ENCODE data around the gene DSTYK. TPM values are rescaled to one million over a fixed set of nuclear protein-coding genes. Genes with fewer than 3 reads are reported as not detected.

The DSTYK gene
- total RNA-seq, 1 experiment from 2014 or later, result 1.5 TPM

DNA sequence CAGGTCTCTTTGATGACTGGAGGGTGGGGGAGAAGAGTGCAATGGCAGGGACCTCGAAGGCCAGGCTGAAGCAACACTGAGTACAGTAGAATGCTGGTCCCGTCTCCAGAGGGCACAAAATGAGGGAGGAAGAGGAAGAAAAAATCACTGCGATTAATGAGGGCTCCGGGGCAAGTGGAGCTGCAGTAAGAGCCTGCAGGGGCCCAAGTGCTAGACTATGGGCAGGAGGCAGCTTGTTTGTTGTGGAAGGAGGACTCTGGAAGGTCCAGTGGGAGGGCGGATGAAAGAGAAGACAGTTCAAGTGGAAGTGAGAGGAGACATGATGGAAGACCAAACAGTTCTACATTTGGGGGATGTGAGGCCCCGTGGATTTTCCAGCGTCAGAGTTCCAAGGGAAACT is 33.6 kb upstream of the DSTYK start:
- Histone ChIP-seq H3K9me3 (ENCODE audit: low read length) (no peaks in the 10 kb centered on the region), H3K27me3 (ENCODE audit: low read length) (no peaks in the 10 kb centered on the region), H3K27ac (ENCODE audit: low read length) (no peak overlapping the region), H2AFZ (ENCODE audit: low read length) (no peak overlapping the region), H4K20me1 (ENCODE audit: insufficient read depth, low read depth, low read length) (no peaks in the 10 kb centered on the region), H3K79me2 (ENCODE audit: low read length) (no peaks in the 10 kb centered on the region), H3K36me3 (ENCODE audit: insufficient read depth, low read length) (no peaks in the 10 kb centered on the region), H3K9ac (ENCODE audit: low read length) (no peak overlapping the region), H3K4me3 (ENCODE audit: low read length) (no peak overlapping the region), H3K4me1 (ENCODE audit: low read length) (peaks cover 5% of the 10 kb centered on the region), H3K4me2 (ENCODE audit: low read depth, low read length, poor library complexity, severe bottlenecking) (no peak overlapping the region), H3K9me2 (replicated peaks; ENCODE audit: insufficient read depth, low read length) (no peaks in the 10 kb centered on the region)
- no peak for DNase-seq

DNA sequence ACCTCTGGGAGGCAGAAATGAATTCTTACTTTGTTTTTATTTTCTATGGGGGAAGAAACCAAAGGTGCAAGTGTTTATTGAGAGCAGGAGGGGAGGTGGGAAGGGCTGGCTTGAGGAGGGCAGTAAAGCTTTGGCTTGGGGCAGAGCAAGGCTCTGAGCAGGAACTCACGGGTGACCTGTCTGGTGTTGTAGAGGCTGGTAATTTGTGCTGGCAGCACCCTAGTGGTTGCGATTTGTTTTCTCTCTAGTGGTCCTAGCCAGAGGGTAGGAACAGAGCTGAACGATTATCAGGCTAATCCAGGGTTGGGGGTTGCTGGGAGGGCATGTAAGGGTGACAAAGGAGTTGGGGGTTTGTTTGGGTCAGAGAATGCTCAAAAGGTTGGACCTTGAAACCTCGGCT is 32.9 kb upstream of the DSTYK start:
- H3K9me3 ChIP-seq (ENCODE audit: low read length), result no peaks in the 10 kb centered on the region
- H3K79me2 ChIP-seq (ENCODE audit: low read length), result no peaks in the 10 kb centered on the region
- no peak overlapping the region for H3K27ac ChIP-seq (ENCODE audit: low read length)
- DNase-seq, result no peak
- H4K20me1 ChIP-seq (ENCODE audit: insufficient read depth, low read depth, low read length), result no peaks in the 10 kb centered on the region
- no peak overlapping the region for H3K9ac ChIP-seq (ENCODE audit: low read length)
- no peaks in the 10 kb centered on the region for H3K27me3 ChIP-seq (ENCODE audit: low read length)
- peaks cover 5% of the 10 kb centered on the region for H3K4me1 ChIP-seq (ENCODE audit: low read length)
- H2AFZ ChIP-seq (ENCODE audit: low read length), result no peak overlapping the region
- no peaks in the 10 kb centered on the region for H3K36me3 ChIP-seq (ENCODE audit: insufficient read depth, low read length)
- H3K4me3 ChIP-seq (ENCODE audit: low read length), result no peak overlapping the region
- no peaks in the 10 kb centered on the region for H3K9me2 ChIP-seq (replicated peaks; ENCODE audit: insufficient read depth, low read length)
- no peak overlapping the region for H3K4me2 ChIP-seq (ENCODE audit: low read depth, low read length, poor library complexity, severe bottlenecking)

DNA sequence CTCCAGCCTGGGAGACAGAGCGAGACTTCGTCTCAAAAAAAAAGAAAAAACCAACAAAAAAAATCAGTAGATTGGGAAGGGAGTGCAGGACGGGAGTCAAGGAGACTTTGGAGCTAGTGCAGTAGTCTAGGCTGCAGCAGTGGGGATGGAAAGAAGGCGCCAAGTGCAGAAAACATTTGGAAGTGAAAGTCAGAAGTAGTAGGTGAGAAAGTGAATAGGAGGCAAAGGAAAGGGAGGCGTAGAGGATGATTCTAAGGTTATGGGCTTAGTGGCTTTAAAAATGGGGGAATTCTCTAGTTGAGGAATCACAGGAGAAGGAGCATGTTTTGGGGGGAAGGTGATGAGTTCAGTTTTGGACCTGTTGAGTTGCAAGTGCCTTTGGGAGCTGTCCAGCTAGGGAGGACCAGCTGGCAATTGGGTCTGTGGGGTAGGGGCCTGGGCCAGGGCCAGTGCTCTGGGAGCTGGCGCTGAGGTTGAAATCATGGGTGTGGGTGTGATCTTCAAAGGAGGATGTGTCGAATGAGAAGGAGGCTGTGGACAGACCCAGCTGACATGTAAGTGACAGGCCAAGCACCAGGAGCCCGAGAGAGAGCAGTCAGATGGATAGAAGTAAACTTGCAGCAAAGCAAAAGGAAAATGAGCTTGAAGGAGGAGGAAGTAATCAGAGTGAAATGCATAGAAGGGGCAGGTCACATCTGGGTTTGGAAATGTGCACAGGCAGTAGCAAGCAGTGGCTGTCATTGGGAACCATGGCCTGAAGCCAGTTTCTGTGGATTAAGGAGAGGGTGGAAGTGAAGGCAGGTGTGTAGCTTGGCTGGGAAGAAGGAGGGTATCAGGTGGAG is 32.1 kb upstream of the DSTYK start:
- Histone ChIP-seq H3K4me3 (ENCODE audit: low read length) (no peak overlapping the region), H3K9ac (ENCODE audit: low read length) (no peak overlapping the region), H3K9me3 (ENCODE audit: low read length) (no peaks in the 10 kb centered on the region), H3K36me3 (ENCODE audit: insufficient read depth, low read length) (no peaks in the 10 kb centered on the region), H2AFZ (ENCODE audit: low read length) (no peak overlapping the region), H3K27me3 (ENCODE audit: low read length) (no peaks in the 10 kb centered on the region), H4K20me1 (ENCODE audit: insufficient read depth, low read depth, low read length) (no peaks in the 10 kb centered on the region), H3K4me2 (ENCODE audit: low read depth, low read length, poor library complexity, severe bottlenecking) (no peak overlapping the region), H3K9me2 (replicated peaks; ENCODE audit: insufficient read depth, low read length) (no peaks in the 10 kb centered on the region), H3K27ac (ENCODE audit: low read length) (no peak overlapping the region), H3K4me1 (ENCODE audit: low read length) (peaks cover 7% of the 10 kb centered on the region), H3K79me2 (ENCODE audit: low read length) (no peaks in the 10 kb centered on the region)
- no peak for DNase-seq

DNA sequence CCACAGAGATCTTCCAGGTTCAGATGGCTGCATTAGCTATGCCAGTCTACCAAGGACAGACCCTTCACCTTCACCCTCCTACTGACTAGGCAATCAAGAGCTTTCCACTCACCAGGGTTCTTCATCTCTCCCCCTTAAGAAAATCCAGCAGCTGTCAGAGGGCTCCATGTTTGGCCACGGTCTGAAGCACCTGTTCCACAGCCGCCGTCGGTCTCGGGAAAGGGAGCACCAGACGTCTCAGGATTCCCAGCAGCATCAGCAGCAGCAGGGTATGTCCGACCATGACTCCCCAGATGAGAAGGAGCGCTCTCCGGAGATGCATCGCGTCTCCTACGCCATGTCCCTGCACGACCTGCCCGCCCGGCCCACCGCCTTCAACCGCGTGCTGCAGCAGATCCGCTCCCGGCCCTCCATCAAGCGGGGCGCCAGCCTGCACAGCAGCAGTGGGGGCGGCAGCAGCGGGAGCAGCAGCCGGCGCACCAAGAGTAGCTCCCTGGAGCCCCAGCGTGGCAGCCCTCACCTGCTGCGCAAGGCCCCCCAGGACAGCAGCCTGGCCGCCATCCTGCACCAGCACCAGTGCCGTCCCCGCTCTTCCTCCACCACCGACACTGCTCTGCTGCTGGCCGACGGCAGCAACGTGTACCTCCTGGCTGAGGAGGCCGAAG is 30.0 kb upstream of the DSTYK start:
- H3K9me3 ChIP-seq (ENCODE audit: low read length), result no peaks in the 10 kb centered on the region
- no peak overlapping the region for H3K4me2 ChIP-seq (ENCODE audit: low read depth, low read length, poor library complexity, severe bottlenecking)
- H3K9ac ChIP-seq (ENCODE audit: low read length), result no peak overlapping the region
- no peak for DNase-seq
- no peaks in the 10 kb centered on the region for H3K9me2 ChIP-seq (replicated peaks; ENCODE audit: insufficient read depth, low read length)
- no peaks in the 10 kb centered on the region for H4K20me1 ChIP-seq (ENCODE audit: insufficient read depth, low read depth, low read length)
- no peak overlapping the region for H3K4me3 ChIP-seq (ENCODE audit: low read length)
- H3K79me2 ChIP-seq (ENCODE audit: low read length), result no peaks in the 10 kb centered on the region
- no peaks in the 10 kb centered on the region for H3K27me3 ChIP-seq (ENCODE audit: low read length)
- H2AFZ ChIP-seq (ENCODE audit: low read length), result no peak overlapping the region
- peaks cover 6% of the 10 kb centered on the region for H3K4me1 ChIP-seq (ENCODE audit: low read length)
- no peak overlapping the region for H3K27ac ChIP-seq (ENCODE audit: low read length)
- H3K36me3 ChIP-seq (ENCODE audit: insufficient read depth, low read length), result no peaks in the 10 kb centered on the region

DNA sequence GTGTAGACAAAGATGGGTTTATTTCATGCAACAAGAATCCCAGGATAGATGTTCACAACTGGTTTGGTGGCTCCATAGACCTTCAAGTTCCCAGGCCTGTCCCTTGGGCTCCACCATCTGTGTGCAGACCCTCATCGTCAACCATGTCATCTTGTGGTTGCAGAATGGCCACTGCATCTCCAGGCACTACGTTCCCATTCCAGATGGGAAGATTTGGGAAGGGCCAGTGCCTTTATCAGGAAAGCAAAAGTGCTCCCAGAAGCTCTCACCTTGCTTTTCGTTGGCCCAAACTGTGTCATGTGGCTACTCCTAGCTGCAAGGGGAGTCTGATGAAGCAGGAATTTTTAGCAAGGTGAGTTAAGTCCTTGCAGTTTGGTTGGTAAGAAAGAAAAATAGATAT is 29.1 kb upstream of the DSTYK start:
- no peaks in the 10 kb centered on the region for H3K27me3 ChIP-seq (ENCODE audit: low read length)
- peaks cover 6% of the 10 kb centered on the region for H3K4me1 ChIP-seq (ENCODE audit: low read length)
- DNase-seq, result no peak
- H3K4me2 ChIP-seq (ENCODE audit: low read depth, low read length, poor library complexity, severe bottlenecking), result no peak overlapping the region
- no peaks in the 10 kb centered on the region for H4K20me1 ChIP-seq (ENCODE audit: insufficient read depth, low read depth, low read length)
- H3K27ac ChIP-seq (ENCODE audit: low read length), result no peak overlapping the region
- no peak overlapping the region for H3K4me3 ChIP-seq (ENCODE audit: low read length)
- no peaks in the 10 kb centered on the region for H3K79me2 ChIP-seq (ENCODE audit: low read length)
- no peak overlapping the region for H2AFZ ChIP-seq (ENCODE audit: low read length)
- no peaks in the 10 kb centered on the region for H3K36me3 ChIP-seq (ENCODE audit: insufficient read depth, low read length)
- no peak overlapping the region for H3K9ac ChIP-seq (ENCODE audit: low read length)
- no peaks in the 10 kb centered on the region for H3K9me2 ChIP-seq (replicated peaks; ENCODE audit: insufficient read depth, low read length)
- H3K9me3 ChIP-seq (ENCODE audit: low read length), result no peaks in the 10 kb centered on the region

DNA sequence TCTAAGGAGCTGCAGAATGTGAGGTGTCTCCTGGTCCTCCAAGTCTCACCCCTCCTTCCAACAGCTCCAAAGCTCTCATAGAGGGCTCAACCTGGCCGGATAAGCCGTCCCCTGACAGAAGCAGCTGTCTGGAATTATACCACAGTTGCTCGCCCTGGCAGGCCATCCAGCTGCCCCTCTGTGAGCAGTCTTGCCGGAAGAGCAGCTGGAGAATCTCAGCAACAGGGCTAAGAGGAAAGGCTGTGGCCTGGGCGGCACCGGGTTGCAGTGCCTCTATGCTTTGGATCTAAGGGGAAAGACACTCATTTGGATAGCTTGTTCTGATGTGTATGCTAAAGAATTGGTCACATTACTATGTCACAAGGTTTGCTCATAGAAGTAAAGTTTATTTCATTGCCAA is 28.6 kb upstream of the DSTYK start:
- Histone ChIP-seq H3K79me2 (ENCODE audit: low read length) (no peaks in the 10 kb centered on the region), H3K9ac (ENCODE audit: low read length) (no peak overlapping the region), H3K27me3 (ENCODE audit: low read length) (no peaks in the 10 kb centered on the region), H3K9me3 (ENCODE audit: low read length) (no peaks in the 10 kb centered on the region), H3K9me2 (replicated peaks; ENCODE audit: insufficient read depth, low read length) (no peaks in the 10 kb centered on the region), H4K20me1 (ENCODE audit: insufficient read depth, low read depth, low read length) (no peaks in the 10 kb centered on the region), H2AFZ (ENCODE audit: low read length) (no peak overlapping the region), H3K27ac (ENCODE audit: low read length) (no peak overlapping the region), H3K4me1 (ENCODE audit: low read length) (peaks cover 6% of the 10 kb centered on the region), H3K4me3 (ENCODE audit: low read length) (no peak overlapping the region), H3K4me2 (ENCODE audit: low read depth, low read length, poor library complexity, severe bottlenecking) (no peak overlapping the region), H3K36me3 (ENCODE audit: insufficient read depth, low read length) (no peaks in the 10 kb centered on the region)
- DNase-seq, result no peak

DNA sequence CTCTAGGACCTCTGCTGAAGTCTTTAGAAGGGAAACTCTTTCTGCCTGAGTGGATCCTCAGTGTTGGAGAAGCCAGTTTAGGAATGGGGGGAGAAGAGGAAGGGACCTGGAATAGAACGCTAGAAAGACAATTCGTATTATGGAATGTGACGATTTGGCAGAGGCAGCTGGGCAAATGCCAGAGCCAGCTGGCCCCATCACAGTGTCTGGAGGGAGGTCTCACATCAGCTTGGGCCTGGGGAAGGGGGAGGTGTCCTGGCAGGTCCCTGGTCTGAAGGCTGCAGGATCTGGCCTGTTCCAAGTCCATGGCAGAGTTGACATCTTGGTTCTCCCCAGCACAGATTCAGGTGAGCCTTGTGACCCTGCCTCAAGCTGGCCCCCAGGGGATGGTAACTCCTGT is 27.6 kb upstream of the DSTYK start:
- Histone ChIP-seq H3K4me1 (ENCODE audit: low read length) (peaks cover 6% of the 10 kb centered on the region), H3K79me2 (ENCODE audit: low read length) (no peaks in the 10 kb centered on the region), H3K9me2 (replicated peaks; ENCODE audit: insufficient read depth, low read length) (no peaks in the 10 kb centered on the region), H3K9me3 (ENCODE audit: low read length) (no peaks in the 10 kb centered on the region), H4K20me1 (ENCODE audit: insufficient read depth, low read depth, low read length) (no peaks in the 10 kb centered on the region), H3K27me3 (ENCODE audit: low read length) (no peaks in the 10 kb centered on the region), H3K9ac (ENCODE audit: low read length) (no peak overlapping the region), H3K36me3 (ENCODE audit: insufficient read depth, low read length) (no peaks in the 10 kb centered on the region), H3K27ac (ENCODE audit: low read length) (no peak overlapping the region), H3K4me2 (ENCODE audit: low read depth, low read length, poor library complexity, severe bottlenecking) (no peak overlapping the region), H2AFZ (ENCODE audit: low read length) (no peak overlapping the region), H3K4me3 (ENCODE audit: low read length) (no peak overlapping the region)
- DNase-seq, result no peak

DNA sequence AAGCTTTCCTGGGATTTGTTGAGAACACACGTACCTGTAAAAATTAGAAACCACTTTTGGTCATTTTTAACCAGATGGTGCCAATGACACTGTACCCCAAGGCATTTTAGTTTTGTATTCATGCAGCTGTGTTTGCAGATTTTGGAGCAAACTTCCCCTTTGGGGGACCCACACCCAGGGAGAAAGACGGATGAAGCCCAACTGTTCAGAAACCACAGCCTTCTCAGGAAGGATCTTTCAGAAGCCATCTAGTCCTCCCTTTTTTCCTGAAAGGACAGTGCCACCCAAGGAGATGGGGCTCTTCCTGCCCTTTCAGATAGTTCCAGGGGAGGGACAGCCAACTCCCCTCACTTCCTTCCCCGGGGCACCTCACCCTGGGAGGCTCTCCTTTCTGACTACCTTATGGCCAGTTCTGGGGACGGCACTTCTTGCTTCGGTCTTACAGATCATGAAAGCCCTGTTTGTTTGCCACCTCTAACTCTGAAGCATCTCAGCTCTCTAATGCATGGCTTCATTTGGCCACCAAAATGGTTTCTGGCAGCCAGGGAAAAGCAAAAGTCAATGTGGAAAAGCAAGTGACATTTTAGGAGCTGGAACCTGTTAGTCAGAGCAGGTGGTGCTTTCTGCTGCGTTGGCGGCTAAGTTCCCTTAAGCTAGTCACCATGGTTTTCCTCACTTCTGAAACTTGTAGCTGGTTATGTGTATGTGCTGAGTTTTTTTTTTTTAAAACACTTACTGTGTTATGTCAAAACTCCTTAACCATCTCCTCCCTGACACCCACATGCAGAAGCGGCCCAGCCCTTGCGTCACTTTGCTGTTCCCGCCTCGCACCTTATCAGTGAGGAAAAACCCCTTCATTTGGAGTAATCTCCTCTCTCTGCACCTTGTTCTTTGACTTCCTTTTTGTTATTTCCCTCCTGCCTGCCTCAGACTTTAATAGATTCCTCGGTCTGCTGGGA is 26.3 kb upstream of the DSTYK start:
- H3K4me2 ChIP-seq (ENCODE audit: low read depth, low read length, poor library complexity, severe bottlenecking), result no peak overlapping the region
- DNase-seq, result no peak

More for the DNA sequence above, 26.3 kb upstream of the DSTYK start:
- Histone ChIP-seq H2AFZ (ENCODE audit: low read length) (no peak overlapping the region), H3K27ac (ENCODE audit: low read length) (no peak overlapping the region), H3K79me2 (ENCODE audit: low read length) (no peaks in the 10 kb centered on the region), H3K27me3 (ENCODE audit: low read length) (no peaks in the 10 kb centered on the region), H3K4me1 (ENCODE audit: low read length) (peaks cover 6% of the 10 kb centered on the region), H3K9me3 (ENCODE audit: low read length) (no peaks in the 10 kb centered on the region), H3K9me2 (replicated peaks; ENCODE audit: insufficient read depth, low read length) (no peaks in the 10 kb centered on the region), H3K36me3 (ENCODE audit: insufficient read depth, low read length) (no peaks in the 10 kb centered on the region), H4K20me1 (ENCODE audit: insufficient read depth, low read depth, low read length) (no peaks in the 10 kb centered on the region), H3K9ac (ENCODE audit: low read length) (no peak overlapping the region), H3K4me3 (ENCODE audit: low read length) (no peak overlapping the region)
